Measurements from ENCODE around the gene GSN. TPM values are rescaled to one million over a fixed set of nuclear protein-coding genes. Genes with fewer than 3 reads are reported as not detected.

GSN gene
- total and polyA plus RNA-seq, 2 of the 8 experiments (the other 6 are each of a cell fraction or from before 2014, with no cell fraction given) = 52.3 to 94.5 TPM

DNA sequence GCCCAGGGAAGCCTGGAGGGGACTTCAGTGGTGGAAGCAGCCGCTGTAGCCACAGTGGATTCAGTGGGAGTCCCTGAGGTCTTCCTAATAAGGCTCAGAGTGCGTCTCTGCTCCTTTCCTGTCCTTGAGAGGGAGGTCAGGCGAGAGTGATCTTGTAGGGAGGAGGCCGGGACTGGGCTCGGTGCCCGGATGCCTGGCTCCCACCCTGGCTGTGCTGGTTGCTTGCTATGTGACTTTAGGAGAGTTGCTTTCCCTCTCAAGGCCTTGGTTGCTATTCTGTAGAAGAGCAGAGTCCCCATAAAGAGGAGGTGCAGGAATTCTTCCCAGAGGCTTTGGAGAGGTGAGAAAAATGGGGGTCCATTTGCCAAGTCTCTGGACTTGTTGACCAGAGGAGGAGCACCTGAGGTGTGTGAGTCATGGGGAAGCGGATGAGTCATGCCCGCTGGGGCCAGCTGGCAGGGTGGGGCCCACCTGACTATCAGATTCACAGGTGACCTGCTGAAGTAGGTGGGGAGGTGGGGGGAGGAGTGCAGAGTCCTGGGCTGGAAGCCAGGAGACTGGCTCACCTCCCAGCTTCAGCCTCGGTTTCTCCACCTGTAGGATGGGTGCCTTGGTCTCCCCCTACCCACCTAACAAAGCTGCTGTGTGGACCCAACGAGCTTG, 13.8 kb downstream of the GSN start (continued):
- TF ChIP-seq, protein P1, sequence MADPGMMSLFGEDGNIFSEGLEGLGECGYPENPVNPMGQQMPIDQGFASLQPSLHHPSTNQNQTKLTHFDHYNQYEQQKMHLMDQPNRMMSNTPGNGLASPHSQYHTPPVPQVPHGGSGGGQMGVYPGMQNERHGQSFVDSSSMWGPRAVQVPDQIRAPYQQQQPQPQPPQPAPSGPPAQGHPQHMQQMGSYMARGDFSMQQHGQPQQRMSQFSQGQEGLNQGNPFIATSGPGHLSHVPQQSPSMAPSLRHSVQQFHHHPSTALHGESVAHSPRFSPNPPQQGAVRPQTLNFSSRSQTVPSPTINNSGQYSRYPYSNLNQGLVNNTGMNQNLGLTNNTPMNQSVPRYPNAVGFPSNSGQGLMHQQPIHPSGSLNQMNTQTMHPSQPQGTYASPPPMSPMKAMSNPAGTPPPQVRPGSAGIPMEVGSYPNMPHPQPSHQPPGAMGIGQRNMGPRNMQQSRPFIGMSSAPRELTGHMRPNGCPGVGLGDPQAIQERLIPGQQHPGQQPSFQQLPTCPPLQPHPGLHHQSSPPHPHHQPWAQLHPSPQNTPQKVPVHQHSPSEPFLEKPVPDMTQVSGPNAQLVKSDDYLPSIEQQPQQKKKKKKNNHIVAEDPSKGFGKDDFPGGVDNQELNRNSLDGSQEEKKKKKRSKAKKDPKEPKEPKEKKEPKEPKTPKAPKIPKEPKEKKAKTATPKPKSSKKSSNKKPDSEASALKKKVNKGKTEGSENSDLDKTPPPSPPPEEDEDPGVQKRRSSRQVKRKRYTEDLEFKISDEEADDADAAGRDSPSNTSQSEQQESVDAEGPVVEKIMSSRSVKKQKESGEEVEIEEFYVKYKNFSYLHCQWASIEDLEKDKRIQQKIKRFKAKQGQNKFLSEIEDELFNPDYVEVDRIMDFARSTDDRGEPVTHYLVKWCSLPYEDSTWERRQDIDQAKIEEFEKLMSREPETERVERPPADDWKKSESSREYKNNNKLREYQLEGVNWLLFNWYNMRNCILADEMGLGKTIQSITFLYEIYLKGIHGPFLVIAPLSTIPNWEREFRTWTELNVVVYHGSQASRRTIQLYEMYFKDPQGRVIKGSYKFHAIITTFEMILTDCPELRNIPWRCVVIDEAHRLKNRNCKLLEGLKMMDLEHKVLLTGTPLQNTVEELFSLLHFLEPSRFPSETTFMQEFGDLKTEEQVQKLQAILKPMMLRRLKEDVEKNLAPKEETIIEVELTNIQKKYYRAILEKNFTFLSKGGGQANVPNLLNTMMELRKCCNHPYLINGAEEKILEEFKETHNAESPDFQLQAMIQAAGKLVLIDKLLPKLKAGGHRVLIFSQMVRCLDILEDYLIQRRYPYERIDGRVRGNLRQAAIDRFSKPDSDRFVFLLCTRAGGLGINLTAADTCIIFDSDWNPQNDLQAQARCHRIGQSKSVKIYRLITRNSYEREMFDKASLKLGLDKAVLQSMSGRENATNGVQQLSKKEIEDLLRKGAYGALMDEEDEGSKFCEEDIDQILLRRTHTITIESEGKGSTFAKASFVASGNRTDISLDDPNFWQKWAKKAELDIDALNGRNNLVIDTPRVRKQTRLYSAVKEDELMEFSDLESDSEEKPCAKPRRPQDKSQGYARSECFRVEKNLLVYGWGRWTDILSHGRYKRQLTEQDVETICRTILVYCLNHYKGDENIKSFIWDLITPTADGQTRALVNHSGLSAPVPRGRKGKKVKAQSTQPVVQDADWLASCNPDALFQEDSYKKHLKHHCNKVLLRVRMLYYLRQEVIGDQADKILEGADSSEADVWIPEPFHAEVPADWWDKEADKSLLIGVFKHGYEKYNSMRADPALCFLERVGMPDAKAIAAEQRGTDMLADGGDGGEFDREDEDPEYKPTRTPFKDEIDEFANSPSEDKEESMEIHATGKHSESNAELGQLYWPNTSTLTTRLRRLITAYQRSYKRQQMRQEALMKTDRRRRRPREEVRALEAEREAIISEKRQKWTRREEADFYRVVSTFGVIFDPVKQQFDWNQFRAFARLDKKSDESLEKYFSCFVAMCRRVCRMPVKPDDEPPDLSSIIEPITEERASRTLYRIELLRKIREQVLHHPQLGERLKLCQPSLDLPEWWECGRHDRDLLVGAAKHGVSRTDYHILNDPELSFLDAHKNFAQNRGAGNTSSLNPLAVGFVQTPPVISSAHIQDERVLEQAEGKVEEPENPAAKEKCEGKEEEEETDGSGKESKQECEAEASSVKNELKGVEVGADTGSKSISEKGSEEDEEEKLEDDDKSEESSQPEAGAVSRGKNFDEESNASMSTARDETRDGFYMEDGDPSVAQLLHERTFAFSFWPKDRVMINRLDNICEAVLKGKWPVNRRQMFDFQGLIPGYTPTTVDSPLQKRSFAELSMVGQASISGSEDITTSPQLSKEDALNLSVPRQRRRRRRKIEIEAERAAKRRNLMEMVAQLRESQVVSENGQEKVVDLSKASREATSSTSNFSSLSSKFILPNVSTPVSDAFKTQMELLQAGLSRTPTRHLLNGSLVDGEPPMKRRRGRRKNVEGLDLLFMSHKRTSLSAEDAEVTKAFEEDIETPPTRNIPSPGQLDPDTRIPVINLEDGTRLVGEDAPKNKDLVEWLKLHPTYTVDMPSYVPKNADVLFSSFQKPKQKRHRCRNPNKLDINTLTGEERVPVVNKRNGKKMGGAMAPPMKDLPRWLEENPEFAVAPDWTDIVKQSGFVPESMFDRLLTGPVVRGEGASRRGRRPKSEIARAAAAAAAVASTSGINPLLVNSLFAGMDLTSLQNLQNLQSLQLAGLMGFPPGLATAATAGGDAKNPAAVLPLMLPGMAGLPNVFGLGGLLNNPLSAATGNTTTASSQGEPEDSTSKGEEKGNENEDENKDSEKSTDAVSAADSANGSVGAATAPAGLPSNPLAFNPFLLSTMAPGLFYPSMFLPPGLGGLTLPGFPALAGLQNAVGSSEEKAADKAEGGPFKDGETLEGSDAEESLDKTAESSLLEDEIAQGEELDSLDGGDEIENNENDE (IDR thresholded peaks at IDR 0.05; ENCODE audit: insufficient replicate concordance, low read length) = no peak
- TF ChIP-seq TAF7 (optimal IDR thresholded peaks at IDR 0.05; ENCODE audit: borderline replicate concordance, low read depth, low read length) = no peak
- TF ChIP-seq GABPA (IDR thresholded peaks at IDR 0.05; ENCODE audit: borderline replicate concordance, insufficient read depth, low read length) = no peak
- TF ChIP-seq JUND (IDR thresholded peaks at IDR 0.05; ENCODE audit: low read length) = peak; percentile 80
- TF ChIP-seq BCL11A (IDR thresholded peaks at IDR 0.05; ENCODE audit: low read depth in 2 of 2, low read length in 2 of 2) = no peak
- no peak for TF ChIP-seq CHD1 (IDR thresholded peaks at IDR 0.05; ENCODE audit: low read depth, low read length)
- no peak for TF ChIP-seq CHD2 (IDR thresholded peaks at IDR 0.05; ENCODE audit: low read length)
- no peak for TF ChIP-seq KDM5A (IDR thresholded peaks at IDR 0.05; ENCODE audit: low read length)
- no peak for TF ChIP-seq KDM1A (IDR thresholded peaks at IDR 0.05; ENCODE audit: borderline replicate concordance, low read length)
- TF ChIP-seq, protein P2, sequence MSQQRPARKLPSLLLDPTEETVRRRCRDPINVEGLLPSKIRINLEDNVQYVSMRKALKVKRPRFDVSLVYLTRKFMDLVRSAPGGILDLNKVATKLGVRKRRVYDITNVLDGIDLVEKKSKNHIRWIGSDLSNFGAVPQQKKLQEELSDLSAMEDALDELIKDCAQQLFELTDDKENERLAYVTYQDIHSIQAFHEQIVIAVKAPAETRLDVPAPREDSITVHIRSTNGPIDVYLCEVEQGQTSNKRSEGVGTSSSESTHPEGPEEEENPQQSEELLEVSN (IDR thresholded peaks at IDR 0.05) = no peak

Data from H1 (cell line).